ENCODE measurements around the gene RFTN1.

Gene RFTN1

GRCh38 chr3:16428612-16429011 lies 84.9 kb downstream of the RFTN1 start:
- DNase-seq, result no peak

- no peak for DNase-seq
Measured at GRCh38 chr3:16427103-16427965, 86.2 kb downstream of the RFTN1 start.

- no peak for DNase-seq
Measured at GRCh38 chr3:16426665-16427064, 86.8 kb downstream of the RFTN1 start.

GRCh38 chr3:16426029-16426400 lies 87.5 kb downstream of the RFTN1 start:
- DNase-seq, result no peak

GRCh38 chr3:16425398-16426028 lies 88.0 kb downstream of the RFTN1 start:
- no peak for DNase-seq

- no peak for DNase-seq
Measured at GRCh38 chr3:16423947-16424673, 89.4 kb downstream of the RFTN1 start.

- no peak for DNase-seq
Measured at GRCh38 chr3:16423298-16423697, 90.2 kb downstream of the RFTN1 start.

GRCh38 chr3:16419640-16420241 lies 93.8 kb downstream of the RFTN1 start:
- DNase-seq, result no peak

GRCh38 chr3:16417945-16418739 lies 95.4 kb downstream of the RFTN1 start:
- no peak for DNase-seq

GRCh38 chr3:16415911-16416476 lies 97.5 kb downstream of the RFTN1 start:
- no peak for DNase-seq

GRCh38 chr3:16413321-16413720 lies 100.2 kb downstream of the RFTN1 start:
- DNase-seq, result no peak

GRCh38 chr3:16412192-16412800 lies 101.2 kb downstream of the RFTN1 start:
- DNase-seq, result no peak

GRCh38 chr3:16411441-16411840 lies 102.1 kb downstream of the RFTN1 start:
- DNase-seq, result no peak

- no peak for DNase-seq
Measured at GRCh38 chr3:16410659-16411058, 102.8 kb downstream of the RFTN1 start.

GRCh38 chr3:16409032-16409431 lies 104.5 kb downstream of the RFTN1 start:
- no peak for DNase-seq

- no peak for DNase-seq
Measured at GRCh38 chr3:16407366-16407765, 106.1 kb downstream of the RFTN1 start.

GRCh38 chr3:16406579-16406978 lies 106.9 kb downstream of the RFTN1 start:
- no peak for DNase-seq

- no peak for DNase-seq
Measured at GRCh38 chr3:16406166-16406565, 107.3 kb downstream of the RFTN1 start.

GRCh38 chr3:16404349-16404895 lies 109.1 kb downstream of the RFTN1 start:
- DNase-seq, result no peak

GRCh38 chr3:16402451-16402850 lies 111.0 kb downstream of the RFTN1 start:
- no peak for DNase-seq

GRCh38 chr3:16401273-16401672 lies 112.2 kb downstream of the RFTN1 start:
- no peak for DNase-seq

Measured in stimulated activated naive CD4-positive, alpha-beta T cell (primary cell).